Parathyroid adenoma (tissue), 2 donors: ENCODE data around the gene AGGF1.

Experiments used
- H2AFZ ChIP-seq: fragments of 300-600 bp; sonication (generic); one replicate; pipeline ENCODE4 v1.7.0; 2017; ENCODE audit warnings: antibody characterized with exemption, mild to moderate bottlenecking
- H3K27ac ChIP-seq: fragments of 300-600 bp; sonication (generic); one replicate; pipeline ENCODE4 v1.7.0; 2017
- H3K27me3 ChIP-seq: fragments of 300-600 bp; sonication (generic); one replicate; pipeline ENCODE4 v1.7.0; 2017; ENCODE audit warnings: low read length; ENCODE audit not compliant: control insufficient read depth, insufficient read depth
- H3K36me3 ChIP-seq: fragments of 300-600 bp; sonication (generic); one replicate; pipeline ENCODE4 v1.7.0; 2017; ENCODE audit warnings: low read length; ENCODE audit not compliant: control insufficient read depth, insufficient read depth
- H3K4me1 ChIP-seq: fragments of 300-600 bp; sonication (generic); one replicate; pipeline ENCODE4 v1.7.0; 2017; ENCODE audit warnings: control low read depth
- H3K4me2 ChIP-seq: fragments of 300-600 bp; sonication (generic); one replicate; pipeline ENCODE4 v1.7.0; 2017; ENCODE audit warnings: low read length
- H3K4me3 ChIP-seq: fragments of 300-600 bp; sonication (generic); one replicate; pipeline ENCODE4 v1.7.0; 2017; ENCODE audit warnings: low read depth, low read length
- H3K79me2 ChIP-seq: fragments of 300-600 bp; sonication (generic); one replicate; pipeline ENCODE4 v1.7.0; 2017; ENCODE audit warnings: control low read depth
- H3K9ac ChIP-seq: fragments of 300-600 bp; sonication (generic); one replicate; pipeline ENCODE4 v1.7.0; 2017; ENCODE audit warnings: mild to moderate bottlenecking
- H3K9me3 ChIP-seq: fragments of 300-600 bp; sonication (generic); one replicate; pipeline ENCODE4 v1.7.0; 2017; ENCODE audit warnings: low read length; ENCODE audit not compliant: control insufficient read depth
- TF ChIP-seq, protein P1 (sequence below): fragments of 300-600 bp; sonication (generic); IDR thresholded peaks from one replicate; pipeline ENCODE4 v1.7.0; 2017; ENCODE audit warnings: antibody characterized with exemption, mild to moderate bottlenecking
- donor health status: primary hyperparathyroidism.

The AGGF1 gene

GRCh38 chr5:77003246-77003645 is 27.0 kb upstream of the AGGF1 start:
- Histone ChIP-seq H3K79me2 (no peaks in the 10 kb centered on the region), H3K9ac (no peak overlapping the region), H3K4me1 (no peaks in the 10 kb centered on the region), H3K27me3 (no peaks in the 10 kb centered on the region), H3K27ac (no peak overlapping the region), H3K36me3 (no peaks in the 10 kb centered on the region), H2AFZ (no peak overlapping the region), H3K4me3 (no peak overlapping the region), H3K4me2 (no peak overlapping the region), H3K9me3 (no peaks in the 10 kb centered on the region)
- TF ChIP-seq, protein P1, sequence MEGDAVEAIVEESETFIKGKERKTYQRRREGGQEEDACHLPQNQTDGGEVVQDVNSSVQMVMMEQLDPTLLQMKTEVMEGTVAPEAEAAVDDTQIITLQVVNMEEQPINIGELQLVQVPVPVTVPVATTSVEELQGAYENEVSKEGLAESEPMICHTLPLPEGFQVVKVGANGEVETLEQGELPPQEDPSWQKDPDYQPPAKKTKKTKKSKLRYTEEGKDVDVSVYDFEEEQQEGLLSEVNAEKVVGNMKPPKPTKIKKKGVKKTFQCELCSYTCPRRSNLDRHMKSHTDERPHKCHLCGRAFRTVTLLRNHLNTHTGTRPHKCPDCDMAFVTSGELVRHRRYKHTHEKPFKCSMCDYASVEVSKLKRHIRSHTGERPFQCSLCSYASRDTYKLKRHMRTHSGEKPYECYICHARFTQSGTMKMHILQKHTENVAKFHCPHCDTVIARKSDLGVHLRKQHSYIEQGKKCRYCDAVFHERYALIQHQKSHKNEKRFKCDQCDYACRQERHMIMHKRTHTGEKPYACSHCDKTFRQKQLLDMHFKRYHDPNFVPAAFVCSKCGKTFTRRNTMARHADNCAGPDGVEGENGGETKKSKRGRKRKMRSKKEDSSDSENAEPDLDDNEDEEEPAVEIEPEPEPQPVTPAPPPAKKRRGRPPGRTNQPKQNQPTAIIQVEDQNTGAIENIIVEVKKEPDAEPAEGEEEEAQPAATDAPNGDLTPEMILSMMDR: no peak

DNA sequence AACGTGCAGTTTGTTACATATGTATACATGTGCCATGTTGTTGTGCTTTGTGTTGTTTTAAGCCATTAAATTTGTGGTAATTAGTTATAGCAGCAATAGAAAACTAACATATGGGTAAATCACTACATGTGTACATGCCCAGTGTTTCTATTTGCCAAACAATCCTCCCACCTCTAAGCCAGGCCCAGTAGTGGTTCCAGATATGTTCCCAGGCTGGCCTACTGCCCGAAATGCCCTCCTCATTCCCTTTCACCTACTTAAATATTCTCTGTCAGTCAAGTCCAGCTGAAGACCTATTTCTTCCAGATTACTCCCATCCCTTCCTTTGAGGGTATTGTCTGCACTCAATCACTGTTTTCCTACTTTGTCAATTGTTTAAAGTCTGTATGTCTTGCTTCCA is 24.1 kb upstream of the AGGF1 start:
- Histone ChIP-seq H3K4me2 (no peak overlapping the region), H2AFZ (no peak overlapping the region), H3K27me3 (no peaks in the 10 kb centered on the region), H3K4me1 (no peaks in the 10 kb centered on the region), H3K4me3 (no peak overlapping the region), H3K36me3 (no peaks in the 10 kb centered on the region), H3K27ac (no peak overlapping the region), H3K9me3 (no peaks in the 10 kb centered on the region), H3K79me2 (no peaks in the 10 kb centered on the region), H3K9ac (no peak overlapping the region)
- TF ChIP-seq, protein P1: no peak

DNA sequence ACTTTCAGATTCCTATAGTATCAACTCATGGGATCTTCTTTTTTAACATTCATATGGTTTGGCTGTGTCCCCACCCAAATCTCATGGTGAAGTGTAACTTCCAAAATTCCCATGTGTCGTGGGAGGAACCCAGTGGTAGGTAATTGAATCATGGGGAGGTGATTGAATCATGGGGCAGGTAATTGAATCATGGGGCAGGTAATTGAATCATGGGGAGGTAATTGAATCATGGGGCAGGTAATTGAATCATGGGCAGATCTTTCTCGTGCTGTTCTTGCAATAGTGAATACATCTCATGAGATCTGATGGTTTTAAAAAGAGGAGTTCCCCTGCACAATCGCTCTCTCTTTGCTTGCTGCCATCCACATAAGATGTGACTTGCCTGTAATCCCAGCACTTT is 21.8 kb upstream of the AGGF1 start:
- no peak overlapping the region for H2AFZ ChIP-seq
- TF ChIP-seq, protein P1: no peak
- H3K4me3 ChIP-seq: no peak overlapping the region
- H3K4me1 ChIP-seq: no peaks in the 10 kb centered on the region
- no peak overlapping the region for H3K27ac ChIP-seq
- no peaks in the 10 kb centered on the region for H3K9me3 ChIP-seq
- no peaks in the 10 kb centered on the region for H3K36me3 ChIP-seq
- no peaks in the 10 kb centered on the region for H3K27me3 ChIP-seq
- H3K4me2 ChIP-seq: no peak overlapping the region
- no peak overlapping the region for H3K9ac ChIP-seq
- H3K79me2 ChIP-seq: no peaks in the 10 kb centered on the region

GRCh38 chr5:77010243-77010642 is 20.0 kb upstream of the AGGF1 start:
- Histone ChIP-seq H3K4me3 (no peak overlapping the region), H3K4me2 (no peak overlapping the region), H3K27ac (no peak overlapping the region), H3K9me3 (no peaks in the 10 kb centered on the region), H3K79me2 (no peaks in the 10 kb centered on the region), H3K36me3 (no peaks in the 10 kb centered on the region), H3K27me3 (no peaks in the 10 kb centered on the region), H3K4me1 (no peaks in the 10 kb centered on the region), H2AFZ (no peak overlapping the region), H3K9ac (no peak overlapping the region)
- TF ChIP-seq, protein P1: no peak

DNA sequence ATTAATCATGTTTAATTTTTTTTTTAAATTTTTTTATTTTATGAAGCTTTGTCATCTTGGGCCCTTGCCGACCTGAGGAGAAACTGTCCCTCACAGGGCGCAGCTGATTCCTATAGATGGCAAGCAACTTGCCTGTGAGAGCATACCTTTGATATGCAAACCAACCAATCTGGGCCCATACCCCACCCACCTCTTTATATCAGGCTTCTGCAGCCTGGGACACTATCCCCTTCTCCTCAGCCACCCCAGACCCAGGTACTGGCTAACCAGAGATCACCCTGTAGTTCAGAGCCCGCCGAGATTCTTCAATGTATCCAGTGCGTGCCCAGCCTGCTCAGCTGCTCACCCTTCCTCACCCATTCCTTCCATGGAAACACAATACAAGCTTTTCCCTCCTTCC is 18.7 kb upstream of the AGGF1 start:
- H3K79me2 ChIP-seq: no peaks in the 10 kb centered on the region
- H3K4me3 ChIP-seq: no peak overlapping the region
- no peaks in the 10 kb centered on the region for H3K36me3 ChIP-seq
- H3K27me3 ChIP-seq: no peaks in the 10 kb centered on the region
- H3K9ac ChIP-seq: no peak overlapping the region
- H2AFZ ChIP-seq: no peak overlapping the region
- H3K4me1 ChIP-seq: no peaks in the 10 kb centered on the region
- no peak overlapping the region for H3K4me2 ChIP-seq
- no peak overlapping the region for H3K27ac ChIP-seq
- TF ChIP-seq, protein P1: no peak
- no peaks in the 10 kb centered on the region for H3K9me3 ChIP-seq
